ENCODE data around the gene PLCH1.

GRCh38 chr3:155360281-155360680 lies 384.6 kb downstream of the PLCH1 start:
- TF ChIP-seq ZNF114 (CRISPR knock-in tag; IDR thresholded peaks at IDR 0.05) (no peak), NANOG (IDR thresholded peaks at IDR 0.05; ENCODE audit: borderline replicate concordance) (no peak), EZH2phosphoT487 (IDR thresholded peaks at IDR 0.05; ENCODE audit: unreplicated experiment) (no peak)
- TF ChIP-seq, protein P1, sequence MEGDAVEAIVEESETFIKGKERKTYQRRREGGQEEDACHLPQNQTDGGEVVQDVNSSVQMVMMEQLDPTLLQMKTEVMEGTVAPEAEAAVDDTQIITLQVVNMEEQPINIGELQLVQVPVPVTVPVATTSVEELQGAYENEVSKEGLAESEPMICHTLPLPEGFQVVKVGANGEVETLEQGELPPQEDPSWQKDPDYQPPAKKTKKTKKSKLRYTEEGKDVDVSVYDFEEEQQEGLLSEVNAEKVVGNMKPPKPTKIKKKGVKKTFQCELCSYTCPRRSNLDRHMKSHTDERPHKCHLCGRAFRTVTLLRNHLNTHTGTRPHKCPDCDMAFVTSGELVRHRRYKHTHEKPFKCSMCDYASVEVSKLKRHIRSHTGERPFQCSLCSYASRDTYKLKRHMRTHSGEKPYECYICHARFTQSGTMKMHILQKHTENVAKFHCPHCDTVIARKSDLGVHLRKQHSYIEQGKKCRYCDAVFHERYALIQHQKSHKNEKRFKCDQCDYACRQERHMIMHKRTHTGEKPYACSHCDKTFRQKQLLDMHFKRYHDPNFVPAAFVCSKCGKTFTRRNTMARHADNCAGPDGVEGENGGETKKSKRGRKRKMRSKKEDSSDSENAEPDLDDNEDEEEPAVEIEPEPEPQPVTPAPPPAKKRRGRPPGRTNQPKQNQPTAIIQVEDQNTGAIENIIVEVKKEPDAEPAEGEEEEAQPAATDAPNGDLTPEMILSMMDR (conservative IDR thresholded peaks at IDR 0.05; ENCODE audit: low read depth in 2 of 2): no peak
